Measurements from ENCODE around the gene ECHS1. TPM values are rescaled to one million over a fixed set of nuclear protein-coding genes. Genes with fewer than 3 reads are reported as not detected.
A peak's percentile ranks its signal among the peaks of the same experiment; 100 is the strongest.

Gene ECHS1
- polyA plus RNA-seq, 2 of the 4 experiments (the other 2 are of a cell fraction), result 66.7 to 133 TPM

GRCh38 chr10:133336118-133336576, 37.0 kb downstream of the ECHS1 start:
- Histone ChIP-seq H3K9me3 (no peaks in the 10 kb centered on the region), H3K4me1 (peaks cover 22% of the 10 kb centered on the region), H3K4me2 (peak overlapping the region; percentile 97), H3K4me3 (peak overlapping the region; percentile 58), H3K27ac (peak overlapping the region; percentile 55 to 85; a peak in 4 of 6 replicates)
- DNase-seq (ENCODE audit: low read depth in 1 of 2, low spot score in 1 of 2) (no peak), ATAC-seq (peak; percentile 5 to 19; a peak in 4 of 6 replicates), FAIRE-seq (no peak)
- ChIA-PET CTCF (interaction anchor here (1.2 kb wide), 1 partner anchor 17 kb away, joined by 3 read pairs; no protein-coding TSS in a partner anchor), POLR2A (interaction anchor here (0.6 kb wide), 1 partner anchor 79 kb away, joined by 3 read pairs; no protein-coding TSS in a partner anchor)
- TF ChIP-seq SREBF2 (IDR thresholded peaks at IDR 0.05) (no peak), HOXA7 (CRISPR knock-in tag; IDR thresholded peaks at IDR 0.05) (no peak), BHLHE40 (IDR thresholded peaks at IDR 0.05; ENCODE audit: low read depth, low read length) (no peak), HOXB13 (CRISPR knock-in tag; IDR thresholded peaks at IDR 0.05; ENCODE audit: low read depth) (no peak), SMC3 (IDR thresholded peaks at IDR 0.05) (no peak), KDM5A (IDR thresholded peaks at IDR 0.05) (no peak), CBX8 (IDR thresholded peaks at IDR 0.05) (no peak), POLR2A (IDR thresholded peaks at IDR 0.05; ENCODE audit: low read length) (no peak), HOXB5 (CRISPR knock-in tag; IDR thresholded peaks at IDR 0.05) (no peak), GATA3 (IDR thresholded peaks at IDR 0.05; ENCODE audit: borderline replicate concordance) (no peak), MYC (IDR thresholded peaks at IDR 0.05; ENCODE audit: borderline replicate concordance, low read length) (no peak), HMGXB4 (CRISPR knock-in tag; IDR thresholded peaks at IDR 0.05; ENCODE audit: borderline replicate concordance) (no peak)
- TF ChIP-seq, protein P1, sequence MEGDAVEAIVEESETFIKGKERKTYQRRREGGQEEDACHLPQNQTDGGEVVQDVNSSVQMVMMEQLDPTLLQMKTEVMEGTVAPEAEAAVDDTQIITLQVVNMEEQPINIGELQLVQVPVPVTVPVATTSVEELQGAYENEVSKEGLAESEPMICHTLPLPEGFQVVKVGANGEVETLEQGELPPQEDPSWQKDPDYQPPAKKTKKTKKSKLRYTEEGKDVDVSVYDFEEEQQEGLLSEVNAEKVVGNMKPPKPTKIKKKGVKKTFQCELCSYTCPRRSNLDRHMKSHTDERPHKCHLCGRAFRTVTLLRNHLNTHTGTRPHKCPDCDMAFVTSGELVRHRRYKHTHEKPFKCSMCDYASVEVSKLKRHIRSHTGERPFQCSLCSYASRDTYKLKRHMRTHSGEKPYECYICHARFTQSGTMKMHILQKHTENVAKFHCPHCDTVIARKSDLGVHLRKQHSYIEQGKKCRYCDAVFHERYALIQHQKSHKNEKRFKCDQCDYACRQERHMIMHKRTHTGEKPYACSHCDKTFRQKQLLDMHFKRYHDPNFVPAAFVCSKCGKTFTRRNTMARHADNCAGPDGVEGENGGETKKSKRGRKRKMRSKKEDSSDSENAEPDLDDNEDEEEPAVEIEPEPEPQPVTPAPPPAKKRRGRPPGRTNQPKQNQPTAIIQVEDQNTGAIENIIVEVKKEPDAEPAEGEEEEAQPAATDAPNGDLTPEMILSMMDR (IDR thresholded peaks at IDR 0.05), result no peak
- 0% methylated on average over 9 of the region's 41 CpGs for WGBS (ENCODE audit: missing lambda C conversion rate)

GRCh38 chr10:133335246-133336117, 37.7 kb downstream of the ECHS1 start:
- CTCF ChIA-PET, result interaction anchor here (1.2 to 1.3 kb wide), 2 partner anchors 16 to 35 kb away, joined by 3 read pairs; no protein-coding TSS in a partner anchor
- DNase-seq (ENCODE audit: low read depth in 1 of 2, low spot score in 1 of 2) (peak; percentile 63 to 80), FAIRE-seq (no peak), ATAC-seq (peak; percentile 44 to 79)
- H3K27ac ChIP-seq, result peak overlapping the region; percentile 55 to 85; a peak in 5 of 6 replicates
- POLR2A ChIA-PET, result no interaction called here
- WGBS (ENCODE audit: missing lambda C conversion rate), result 1% methylated on average over 48 of the region's 75 CpGs
- peaks cover 22% of the 10 kb centered on the region for H3K4me1 ChIP-seq
- TF ChIP-seq RNF2 (IDR thresholded peaks at IDR 0.05; ENCODE audit: borderline replicate concordance, low read depth) (peak; percentile 19; the same call in 1 of the 2 replicates), HOXB5 (CRISPR knock-in tag; IDR thresholded peaks at IDR 0.05) (no peak), RARB (CRISPR knock-in tag; IDR thresholded peaks at IDR 0.05) (no peak), RFX5 (IDR thresholded peaks at IDR 0.05) (0 out of 2 replicates have a peak, but pooled peaks have one; percentile 24)
- peak overlapping the region; percentile 58 for H3K4me3 ChIP-seq
- H3K4me2 ChIP-seq, result peak overlapping the region; percentile 97
- no peaks in the 10 kb centered on the region for H3K9me3 ChIP-seq

DNA sequence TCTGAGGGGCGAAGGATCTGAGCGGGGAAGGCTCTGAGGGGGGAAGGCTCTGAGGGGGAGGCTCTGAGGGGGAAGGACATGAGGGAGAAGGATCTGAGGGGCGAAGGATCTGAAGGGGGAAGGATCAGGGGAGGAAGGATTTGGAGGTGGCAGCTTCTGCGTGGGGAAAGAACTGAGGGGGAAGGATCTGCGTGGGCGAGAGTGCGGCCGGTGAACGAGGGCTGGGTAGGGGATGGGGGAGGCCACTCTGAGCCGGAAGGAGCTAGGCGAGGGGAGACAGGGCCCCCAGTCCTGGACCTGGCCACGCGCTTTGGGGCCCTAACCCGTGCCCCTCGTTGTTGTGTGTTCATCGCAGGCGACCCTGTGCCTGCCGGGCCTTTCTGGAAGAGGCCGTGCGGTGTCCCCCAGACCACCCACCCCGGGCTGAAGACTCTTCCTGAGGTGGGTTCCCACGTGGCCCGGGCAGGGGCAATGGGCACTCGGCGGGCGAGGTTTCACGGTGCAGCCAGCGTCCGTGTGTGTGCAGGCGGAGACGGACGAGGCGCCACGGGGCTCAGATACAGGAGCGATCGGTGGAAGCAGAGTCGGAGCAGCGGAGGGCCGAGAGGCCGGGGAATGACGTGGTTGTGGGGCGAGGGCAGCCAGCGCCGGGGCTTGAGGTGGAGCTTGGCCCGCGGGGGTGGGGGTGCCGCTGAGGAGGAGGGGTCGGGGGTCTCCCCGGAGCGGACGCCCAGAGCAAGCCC, 38.5 kb downstream of the ECHS1 start:
- WGBS (ENCODE audit: missing lambda C conversion rate), result 46% methylated on average over 17 of the region's 51 CpGs
- CTCF ChIA-PET, result interaction anchor here (1.2 to 1.3 kb wide), 2 partner anchors 16 to 36 kb away, joined by 3 read pairs; no protein-coding TSS in a partner anchor
- Histone ChIP-seq H3K9me3 (no peaks in the 10 kb centered on the region), H3K4me3 (peak overlapping the region; percentile 58), H3K4me2 (peak overlapping the region; percentile 97), H3K27ac (peak overlapping the region; percentile 55 to 85; a peak in 5 of 6 replicates), H3K4me1 (peaks cover 22% of the 10 kb centered on the region)
- peak; percentile 70 to 84 for ATAC-seq
- peak; percentile 61 to 76 for DNase-seq (ENCODE audit: low read depth in 1 of 2, low spot score in 1 of 2)
- FAIRE-seq, result no peak
- POLR2A ChIA-PET, result no interaction called here
- TF ChIP-seq RNF2 (IDR thresholded peaks at IDR 0.05; ENCODE audit: borderline replicate concordance, low read depth) (0 out of 2 replicates have a peak, but pooled peaks have one; percentile 70), HDAC2 (IDR thresholded peaks at IDR 0.05) (no peak), POLR2AphosphoS2 (conservative IDR thresholded peaks at IDR 0.05; ENCODE audit: low read length) (no peak), MAX (IDR thresholded peaks at IDR 0.05) (peak; percentile 46), SMC3 (IDR thresholded peaks at IDR 0.05) (no peak), MAFK (IDR thresholded peaks at IDR 0.05; ENCODE audit: partially characterized antibody) (no peak), ZSCAN20 (CRISPR knock-in tag; IDR thresholded peaks at IDR 0.05) (no peak), FOXS1 (CRISPR knock-in tag; IDR thresholded peaks at IDR 0.05) (no peak), NR3C1 (IDR thresholded peaks at IDR 0.05) (no peak), ZC3H11A (IDR thresholded peaks at IDR 0.05) (no peak)
- TF ChIP-seq, protein P2, sequence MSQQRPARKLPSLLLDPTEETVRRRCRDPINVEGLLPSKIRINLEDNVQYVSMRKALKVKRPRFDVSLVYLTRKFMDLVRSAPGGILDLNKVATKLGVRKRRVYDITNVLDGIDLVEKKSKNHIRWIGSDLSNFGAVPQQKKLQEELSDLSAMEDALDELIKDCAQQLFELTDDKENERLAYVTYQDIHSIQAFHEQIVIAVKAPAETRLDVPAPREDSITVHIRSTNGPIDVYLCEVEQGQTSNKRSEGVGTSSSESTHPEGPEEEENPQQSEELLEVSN (IDR thresholded peaks at IDR 0.05; ENCODE audit: borderline replicate concordance, low read depth), result 0 out of 2 replicates have a peak, but pooled peaks have one; percentile 25
- TF ChIP-seq, protein P3, sequence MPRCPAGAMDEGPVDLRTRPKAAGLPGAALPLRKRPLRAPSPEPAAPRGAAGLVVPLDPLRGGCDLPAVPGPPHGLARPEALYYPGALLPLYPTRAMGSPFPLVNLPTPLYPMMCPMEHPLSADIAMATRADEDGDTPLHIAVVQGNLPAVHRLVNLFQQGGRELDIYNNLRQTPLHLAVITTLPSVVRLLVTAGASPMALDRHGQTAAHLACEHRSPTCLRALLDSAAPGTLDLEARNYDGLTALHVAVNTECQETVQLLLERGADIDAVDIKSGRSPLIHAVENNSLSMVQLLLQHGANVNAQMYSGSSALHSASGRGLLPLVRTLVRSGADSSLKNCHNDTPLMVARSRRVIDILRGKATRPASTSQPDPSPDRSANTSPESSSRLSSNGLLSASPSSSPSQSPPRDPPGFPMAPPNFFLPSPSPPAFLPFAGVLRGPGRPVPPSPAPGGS (IDR thresholded peaks at IDR 0.05), result no peak
